ENCODE data around the gene FAT1.

FAT1 gene

GRCh38 chr4:186642530-186642929 lies 81.1 kb downstream of the FAT1 start:
- no peak for DNase-seq (ENCODE audit: low read depth, low spot score)
- H3K4me3 ChIP-seq (ENCODE audit: low read length) = no peak overlapping the region

- no peak overlapping the region for H3K4me3 ChIP-seq (ENCODE audit: low read length)
- DNase-seq (ENCODE audit: low read depth, low spot score) = peak; percentile 54
Measured at GRCh38 chr4:186634591-186635128, 89.0 kb downstream of the FAT1 start.

GRCh38 chr4:186633844-186634243 lies 89.8 kb downstream of the FAT1 start:
- no peak for DNase-seq (ENCODE audit: low read depth, low spot score)
- no peak overlapping the region for H3K4me3 ChIP-seq (ENCODE audit: low read length)

- DNase-seq (ENCODE audit: low read depth, low spot score) = no peak
- no peak overlapping the region for H3K4me3 ChIP-seq (ENCODE audit: low read length)
Measured at GRCh38 chr4:186630128-186630527, 93.5 kb downstream of the FAT1 start.

- peak overlapping the region; percentile 49 for H3K4me3 ChIP-seq (ENCODE audit: low read length)
- DNase-seq (ENCODE audit: low read depth, low spot score) = peak; percentile 98
Measured at GRCh38 chr4:186628058-186628711, 95.5 kb downstream of the FAT1 start.

- peak overlapping the region; percentile 49 for H3K4me3 ChIP-seq (ENCODE audit: low read length)
- DNase-seq (ENCODE audit: low read depth, low spot score) = peak; percentile 65
Measured at GRCh38 chr4:186627226-186627865, 96.3 kb downstream of the FAT1 start.

- no peak for DNase-seq (ENCODE audit: low read depth, low spot score)
- no peak overlapping the region for H3K4me3 ChIP-seq (ENCODE audit: low read length)
Measured at GRCh38 chr4:186624951-186625350, 98.7 kb downstream of the FAT1 start.

- DNase-seq (ENCODE audit: low read depth, low spot score) = no peak
- no peak overlapping the region for H3K4me3 ChIP-seq (ENCODE audit: low read length)
Measured at GRCh38 chr4:186623546-186623945, 100.1 kb downstream of the FAT1 start.

GRCh38 chr4:186622788-186623464 lies 100.7 kb downstream of the FAT1 start:
- DNase-seq (ENCODE audit: low read depth, low spot score) = no peak
- H3K4me3 ChIP-seq (ENCODE audit: low read length) = 0 out of 2 replicates have a peak overlapping the region, but pooled peaks have one; percentile 5

GRCh38 chr4:186621959-186622553 lies 101.6 kb downstream of the FAT1 start:
- no peak for DNase-seq (ENCODE audit: low read depth, low spot score)
- no peak overlapping the region for H3K4me3 ChIP-seq (ENCODE audit: low read length)

GRCh38 chr4:186619088-186619487 lies 104.6 kb downstream of the FAT1 start:
- no peak for DNase-seq (ENCODE audit: low read depth, low spot score)
- H3K4me3 ChIP-seq (ENCODE audit: low read length) = no peak overlapping the region

- H3K4me3 ChIP-seq (ENCODE audit: low read length) = no peak overlapping the region
- no peak for DNase-seq (ENCODE audit: low read depth, low spot score)
Measured at GRCh38 chr4:186617921-186618320, 105.7 kb downstream of the FAT1 start.

- H3K4me3 ChIP-seq (ENCODE audit: low read length) = no peak overlapping the region
- DNase-seq (ENCODE audit: low read depth, low spot score) = no peak
Measured at GRCh38 chr4:186607490-186607889, 116.2 kb downstream of the FAT1 start.

- no peak overlapping the region for H3K4me3 ChIP-seq (ENCODE audit: low read length)
- DNase-seq (ENCODE audit: low read depth, low spot score) = no peak
Measured at GRCh38 chr4:186606591-186606992, 117.1 kb downstream of the FAT1 start.

- H3K4me3 ChIP-seq (ENCODE audit: low read length) = no peak overlapping the region
- peak; percentile 37 for DNase-seq (ENCODE audit: low read depth, low spot score)
Measured at GRCh38 chr4:186605261-186605865, 118.3 kb downstream of the FAT1 start.

GRCh38 chr4:186604124-186604807 lies 119.4 kb downstream of the FAT1 start:
- DNase-seq (ENCODE audit: low read depth, low spot score) = peak; percentile 92
- H3K4me3 ChIP-seq (ENCODE audit: low read length) = peak overlapping the region; percentile 16; the same call in 1 of the 2 replicates

- DNase-seq (ENCODE audit: low read depth, low spot score) = peak; percentile 77
- peak overlapping the region; percentile 27 for H3K4me3 ChIP-seq (ENCODE audit: low read length)
Measured at GRCh38 chr4:186602978-186603377, 120.7 kb downstream of the FAT1 start.

- DNase-seq (ENCODE audit: low read depth, low spot score) = no peak
- H3K4me3 ChIP-seq (ENCODE audit: low read length) = no peak overlapping the region
Measured at GRCh38 chr4:186599483-186599882, 124.2 kb downstream of the FAT1 start.

GRCh38 chr4:186598686-186599085 lies 125.0 kb downstream of the FAT1 start:
- H3K4me3 ChIP-seq (ENCODE audit: low read length) = peak overlapping the region; percentile 27
- DNase-seq (ENCODE audit: low read depth, low spot score) = peak; percentile 96

Measured in Jurkat, Clone E6-1 (cell line).